Transverse colon (tissue), 3 donors: ENCODE data around the gene KCNH2.

ENCODE experiments used
- CTCF ChIP-seq, 5 experiments: fragments of 200-600 bp in 3 of 5; fragments of 450-650 bp in 2 of 5; sonication (generic) in 3 of 5; IDR thresholded peaks; 1 replicate in 2 of 5; 2 replicates in 3 of 5; pipeline ENCODE4 v1.5.1; 2016 to 2017; ENCODE audit warnings: antibody characterized with exemption in 5 of 5, inconsistent platforms in 3 of 5, mild to moderate bottlenecking in 2 of 5, moderate library complexity in 1 of 5
- EP300 ChIP-seq: sonication (generic); formaldehyde crosslinking; IDR thresholded peaks from one replicate; pipeline ENCODE4 v1.6.1; 2017; ENCODE audit warnings: antibody characterized with exemption, low read depth
- POLR2A ChIP-seq: fragments of 450-650 bp; IDR thresholded peaks from one replicate; pipeline ENCODE4 v1.6.1; 2016; ENCODE audit warnings: antibody characterized with exemption, mild to moderate bottlenecking, moderate library complexity

DNA sequence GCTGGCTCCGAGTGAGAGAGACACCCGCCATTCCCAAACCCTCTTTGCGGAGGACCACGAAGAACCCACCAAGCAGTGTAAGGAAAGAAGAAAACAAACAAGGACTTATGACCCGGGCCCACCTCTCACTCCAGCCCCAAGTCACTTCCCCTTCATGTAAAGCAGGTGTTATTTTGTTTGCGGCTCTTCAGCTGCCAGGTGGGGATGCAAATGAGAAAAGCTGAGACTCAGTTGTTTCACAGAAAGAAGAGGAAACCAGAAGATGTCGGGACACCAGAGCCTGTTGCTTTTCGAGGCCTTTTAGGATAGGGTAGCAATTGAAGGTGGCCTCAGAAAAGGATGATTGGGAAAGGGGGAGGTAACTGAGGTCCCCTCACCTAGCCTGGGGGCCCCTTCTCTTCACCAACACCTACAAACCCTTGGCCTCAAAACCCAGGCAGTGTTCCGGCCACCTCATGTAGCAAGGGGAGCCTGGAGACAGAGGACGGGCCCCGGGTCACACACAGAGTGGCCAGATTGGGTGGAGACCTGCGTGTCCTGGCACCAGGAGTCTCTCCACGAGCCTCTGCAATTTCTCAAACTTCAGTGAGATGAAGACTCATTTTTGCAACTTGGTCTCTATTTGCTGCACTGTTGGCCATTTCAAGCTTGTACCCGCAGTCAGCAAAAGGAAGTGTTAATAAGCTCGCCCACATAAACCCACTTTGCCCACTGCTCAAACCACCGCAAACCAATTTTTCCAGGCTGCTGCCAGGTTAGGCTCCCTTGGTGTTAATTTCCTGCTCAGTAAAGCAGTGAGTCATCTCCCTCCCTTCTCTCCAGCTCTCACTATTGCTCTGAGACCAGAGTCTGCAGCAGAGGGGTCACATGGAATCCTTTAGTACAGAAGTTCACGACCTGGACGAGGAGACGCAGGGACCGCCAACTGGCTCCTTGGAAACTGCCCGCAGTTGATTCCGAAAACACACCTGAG is 80.3 kb downstream of the KCNH2 start:
- TF ChIP-seq POLR2A, result no peak
- no peak for TF ChIP-seq EP300
- TF ChIP-seq CTCF (IDR thresholded peaks at IDR 0.05), result no peak
